Kidney capillary endothelial cell (primary cell): Measurements from ENCODE around the gene HTRA2.
A peak's percentile ranks its signal among the peaks of the same experiment; 100 is the strongest.

Experiments used
- DNase-seq: peaks from one replicate; pipeline ENCODE4 v3.0.0-alpha.2; 2018; ENCODE audit warnings: low spot score

The HTRA2 gene

GRCh38 chr2:74542978-74543377 is 13.2 kb downstream of the HTRA2 start:
- DNase-seq: no peak

GRCh38 chr2:74544634-74545033 is 14.9 kb downstream of the HTRA2 start:
- DNase-seq: no peak

- DNase-seq: no peak
Observed at GRCh38 chr2:74546004-74546403, 16.3 kb downstream of the HTRA2 start.

- DNase-seq: no peak
Observed at GRCh38 chr2:74548285-74548899, 18.7 kb downstream of the HTRA2 start.

GRCh38 chr2:74548900-74549826 is 19.4 kb downstream of the HTRA2 start:
- no peak for DNase-seq

GRCh38 chr2:74550231-74550630 is 20.5 kb downstream of the HTRA2 start:
- DNase-seq: no peak

GRCh38 chr2:74551530-74551929 is 21.8 kb downstream of the HTRA2 start:
- no peak for DNase-seq

GRCh38 chr2:74551942-74552913 is 22.5 kb downstream of the HTRA2 start:
- DNase-seq: no peak

- DNase-seq: no peak
Observed at GRCh38 chr2:74552914-74553811, 23.4 kb downstream of the HTRA2 start.

- DNase-seq: peak; percentile 66
Observed at GRCh38 chr2:74553892-74554819, 24.4 kb downstream of the HTRA2 start, which contains the start of the genes DOK1 and LOXL3. Gene DOK1 (plus strand): TSS chr2:74554720. CDS start chr2:74554755, 35 bp downstream. Gene LOXL3 (minus strand): TSS chr2:74553942. CDS start chr2:74552634, 1,308 bp downstream.

GRCh38 chr2:74554820-74555531 is 25.2 kb downstream of the HTRA2 start:
- no peak for DNase-seq

- no peak for DNase-seq
Observed at GRCh38 chr2:74555610-74556103, 25.9 kb downstream of the HTRA2 start.

GRCh38 chr2:74556159-74556558 is 26.4 kb downstream of the HTRA2 start:
- no peak for DNase-seq

- no peak for DNase-seq
Observed at GRCh38 chr2:74556831-74557370, 27.2 kb downstream of the HTRA2 start.

GRCh38 chr2:74558284-74559230 is 28.8 kb downstream of the HTRA2 start:
- DNase-seq: no peak

- no peak for DNase-seq
Observed at GRCh38 chr2:74559912-74560311, 30.2 kb downstream of the HTRA2 start.

GRCh38 chr2:74560591-74560990 is 30.9 kb downstream of the HTRA2 start:
- no peak for DNase-seq
